Fibroblast of the aortic adventitia (primary cell): ENCODE measurements around the gene SIK1. TPM values are rescaled to one million over a fixed set of nuclear protein-coding genes. Genes with fewer than 3 reads are reported as not detected.
A peak's percentile ranks its signal among the peaks of the same experiment; 100 is the strongest.

Source experiments
- DNase-seq: peaks from one replicate; pipeline ENCODE4 v3.0.0-alpha.2; 2010; ENCODE audit warnings: low read depth
- H3K4me3 ChIP-seq: 2 replicates; pipeline ENCODE4 v1.5.1; 2011; ENCODE audit warnings: low read depth, mild to moderate bottlenecking, control low read depth, low read length, moderate library complexity
- total RNA-seq: library from RNA; depleted of rRNA; stranded (reverse); fragments of >200 nt; gene quantifications from 2 replicates; pipeline ENCODE4 v1.2.3, GENCODE V29; 2012; ENCODE audit warnings: low replicate concordance
- TF ChIP-seq, protein P1 (sequence below): IDR thresholded peaks from 2 replicates; pipeline ENCODE4 v1.5.1; 2011; ENCODE audit warnings: mild to moderate bottlenecking, low read length, control low read depth, inconsistent platforms; ENCODE audit not compliant: insufficient read depth

The SIK1 gene
- total RNA-seq, 1 donor: 4.4 TPM

- H3K4me3 ChIP-seq: no peak overlapping the region
- no peak for DNase-seq
- TF ChIP-seq, protein P1, sequence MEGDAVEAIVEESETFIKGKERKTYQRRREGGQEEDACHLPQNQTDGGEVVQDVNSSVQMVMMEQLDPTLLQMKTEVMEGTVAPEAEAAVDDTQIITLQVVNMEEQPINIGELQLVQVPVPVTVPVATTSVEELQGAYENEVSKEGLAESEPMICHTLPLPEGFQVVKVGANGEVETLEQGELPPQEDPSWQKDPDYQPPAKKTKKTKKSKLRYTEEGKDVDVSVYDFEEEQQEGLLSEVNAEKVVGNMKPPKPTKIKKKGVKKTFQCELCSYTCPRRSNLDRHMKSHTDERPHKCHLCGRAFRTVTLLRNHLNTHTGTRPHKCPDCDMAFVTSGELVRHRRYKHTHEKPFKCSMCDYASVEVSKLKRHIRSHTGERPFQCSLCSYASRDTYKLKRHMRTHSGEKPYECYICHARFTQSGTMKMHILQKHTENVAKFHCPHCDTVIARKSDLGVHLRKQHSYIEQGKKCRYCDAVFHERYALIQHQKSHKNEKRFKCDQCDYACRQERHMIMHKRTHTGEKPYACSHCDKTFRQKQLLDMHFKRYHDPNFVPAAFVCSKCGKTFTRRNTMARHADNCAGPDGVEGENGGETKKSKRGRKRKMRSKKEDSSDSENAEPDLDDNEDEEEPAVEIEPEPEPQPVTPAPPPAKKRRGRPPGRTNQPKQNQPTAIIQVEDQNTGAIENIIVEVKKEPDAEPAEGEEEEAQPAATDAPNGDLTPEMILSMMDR: no peak
Observed at GRCh38 chr21:43370888-43371570, 55.9 kb downstream of the SIK1 start.

- TF ChIP-seq, protein P1: no peak
- peak; percentile 29 for DNase-seq
Observed at GRCh38 chr21:43370091-43370658, 56.8 kb downstream of the SIK1 start.

GRCh38 chr21:43369596-43370090, 57.3 kb downstream of the SIK1 start:
- H3K4me3 ChIP-seq: no peak overlapping the region
- no peak for DNase-seq
- TF ChIP-seq, protein P1: no peak

More at GRCh38 chr21:43370091-43370658, 56.8 kb downstream of the SIK1 start:
- no peak overlapping the region for H3K4me3 ChIP-seq

- DNase-seq: no peak
- TF ChIP-seq, protein P1: no peak
- H3K4me3 ChIP-seq: no peak overlapping the region
Observed at GRCh38 chr21:43369124-43369523, 57.8 kb downstream of the SIK1 start.

GRCh38 chr21:43368685-43369084, 58.2 kb downstream of the SIK1 start:
- no peak for DNase-seq
- TF ChIP-seq, protein P1: no peak
- no peak overlapping the region for H3K4me3 ChIP-seq

GRCh38 chr21:43367859-43368258, 59.1 kb downstream of the SIK1 start:
- DNase-seq: no peak
- no peak overlapping the region for H3K4me3 ChIP-seq
- TF ChIP-seq, protein P1: no peak
